GM19239 (cell line): ENCODE results near the gene UBXN10.
A peak's percentile ranks its signal among the peaks of the same experiment; 100 is the strongest.

Source experiments
- DNase-seq: peaks from one replicate; pipeline ENCODE4 v3.0.0; 2011; ENCODE audit warnings: low spot score; ENCODE audit not compliant: insufficient read length
- FAIRE-seq: peaks from 2 replicates; lab custom pipeline; 2011; peaks lifted over from hg19 to GRCh38; lab: Jason Lieb, UNC

UBXN10 gene

DNA sequence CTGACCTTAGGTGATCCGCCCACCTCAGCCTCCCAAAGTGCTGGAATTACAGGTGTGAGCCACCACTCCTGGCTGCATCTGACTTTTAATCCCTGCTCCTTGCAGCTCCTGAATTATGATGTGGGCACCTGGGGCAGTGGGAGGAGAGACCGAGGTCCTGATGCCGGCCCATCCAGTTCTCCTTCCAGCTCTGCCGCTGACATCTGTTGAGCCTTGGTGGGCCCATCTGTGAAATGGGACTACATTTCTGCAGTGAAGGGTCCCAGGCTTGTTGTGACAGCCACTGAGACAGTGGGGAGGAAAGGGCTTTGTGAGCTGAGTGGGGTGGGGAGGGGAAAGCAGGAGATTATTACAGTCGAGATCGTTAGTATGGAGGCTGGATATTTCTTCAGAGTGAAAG is 34.9 kb upstream of the UBXN10 start:
- no peak for DNase-seq
- FAIRE-seq: no peak

DNA sequence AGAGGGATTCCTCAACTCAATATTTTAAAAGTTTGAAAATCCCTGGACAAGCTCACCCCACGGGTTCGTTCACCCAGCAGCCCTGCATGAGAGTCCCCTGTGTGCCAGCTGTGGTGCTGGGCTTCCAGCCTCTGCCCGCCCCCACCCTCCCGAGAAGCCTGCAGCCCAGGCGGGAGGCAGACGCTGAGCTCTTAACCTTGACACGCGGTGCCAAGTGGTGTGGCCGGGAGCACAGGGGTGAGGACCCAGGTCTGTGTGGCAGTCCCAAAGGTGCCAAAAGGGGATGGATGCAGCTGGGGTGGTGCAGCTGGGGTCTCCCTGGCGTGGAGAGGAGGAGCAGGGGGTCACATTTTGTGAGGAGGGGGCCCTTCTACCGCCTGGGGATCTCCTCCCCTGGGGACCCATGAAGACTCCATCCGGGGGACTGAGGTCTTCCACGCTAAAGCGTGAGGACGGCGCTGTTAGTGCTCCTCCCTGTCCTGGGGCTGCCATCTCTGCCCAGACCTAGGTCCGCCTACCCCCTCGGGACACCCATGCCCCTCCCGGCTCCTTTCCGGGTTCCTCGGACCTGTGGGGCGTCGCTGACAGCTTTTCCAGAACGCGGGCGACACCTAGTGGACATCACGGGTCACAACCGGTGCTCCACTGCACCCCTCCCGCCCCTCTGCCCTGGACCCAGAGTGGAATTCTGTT is 33.8 kb upstream of the UBXN10 start:
- FAIRE-seq (peak; percentile 92), DNase-seq (peak; percentile 91)

DNA sequence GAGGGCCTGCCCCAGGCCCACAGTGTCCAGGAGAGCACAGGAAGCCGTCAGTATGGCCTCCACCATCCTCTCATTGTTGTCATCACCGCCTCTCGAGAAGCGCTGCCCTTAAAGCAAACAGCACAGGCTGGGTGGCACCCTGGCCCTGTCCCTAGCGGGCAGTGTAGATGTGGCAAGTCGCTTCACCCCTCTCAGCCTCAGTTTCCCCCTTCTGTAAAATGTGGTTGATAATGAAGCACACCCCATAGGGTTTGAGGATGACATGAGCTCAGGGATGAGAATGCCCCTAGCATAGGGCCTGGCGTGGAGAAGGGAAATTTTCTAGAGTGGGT is 33.3 kb upstream of the UBXN10 start:
- FAIRE-seq (no peak), DNase-seq (no peak)

DNA sequence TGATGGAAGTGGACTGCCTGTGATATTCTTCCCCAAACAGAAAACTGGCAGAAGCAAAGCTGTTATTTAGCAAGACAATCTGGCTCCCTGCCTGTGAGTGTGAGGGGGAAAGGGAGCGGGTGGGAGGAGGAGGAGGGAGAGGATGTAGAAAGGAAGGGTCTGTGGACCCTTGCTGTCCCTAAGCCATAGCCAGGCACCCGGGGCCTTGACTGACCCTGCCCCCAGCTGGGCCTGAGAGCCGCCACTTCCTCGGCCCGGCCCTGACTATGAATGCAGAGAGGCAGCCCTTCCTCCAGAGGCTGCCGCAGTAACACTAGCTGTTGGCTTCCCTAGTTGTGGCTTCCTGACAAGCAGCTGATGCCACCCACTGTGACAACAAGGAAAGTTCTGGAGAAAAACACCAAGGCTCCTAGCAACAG is 32.9 kb upstream of the UBXN10 start:
- DNase-seq: no peak

DNA sequence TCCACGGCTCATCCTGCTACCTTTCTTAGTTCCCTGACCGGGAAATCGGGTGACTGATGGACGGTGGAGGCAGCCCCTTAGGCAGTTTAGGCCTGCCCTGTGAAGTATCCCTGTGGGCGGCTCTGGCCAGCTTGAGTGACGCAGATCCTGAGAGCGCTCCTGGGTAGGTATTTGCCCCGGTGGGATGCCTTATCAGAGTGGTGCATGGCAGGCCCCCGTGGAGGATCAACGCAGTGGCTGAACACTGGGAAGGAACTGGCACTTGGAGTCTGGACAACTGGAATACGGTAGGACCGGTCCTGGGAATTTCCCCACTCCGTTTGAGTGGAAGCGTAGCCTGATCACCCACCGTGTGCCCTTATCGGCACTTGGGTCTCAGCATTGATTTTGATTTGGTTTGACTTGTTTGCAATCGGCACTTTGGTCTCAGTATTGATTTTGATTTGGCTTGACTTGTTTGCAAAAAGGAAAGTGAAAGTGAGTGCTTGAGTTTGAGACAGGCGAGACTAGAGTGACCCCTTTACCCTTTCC is 31.5 kb upstream of the UBXN10 start:
- no peak for FAIRE-seq

More for the DNA sequence above, 32.9 kb upstream of the UBXN10 start:
- no peak for FAIRE-seq

DNA sequence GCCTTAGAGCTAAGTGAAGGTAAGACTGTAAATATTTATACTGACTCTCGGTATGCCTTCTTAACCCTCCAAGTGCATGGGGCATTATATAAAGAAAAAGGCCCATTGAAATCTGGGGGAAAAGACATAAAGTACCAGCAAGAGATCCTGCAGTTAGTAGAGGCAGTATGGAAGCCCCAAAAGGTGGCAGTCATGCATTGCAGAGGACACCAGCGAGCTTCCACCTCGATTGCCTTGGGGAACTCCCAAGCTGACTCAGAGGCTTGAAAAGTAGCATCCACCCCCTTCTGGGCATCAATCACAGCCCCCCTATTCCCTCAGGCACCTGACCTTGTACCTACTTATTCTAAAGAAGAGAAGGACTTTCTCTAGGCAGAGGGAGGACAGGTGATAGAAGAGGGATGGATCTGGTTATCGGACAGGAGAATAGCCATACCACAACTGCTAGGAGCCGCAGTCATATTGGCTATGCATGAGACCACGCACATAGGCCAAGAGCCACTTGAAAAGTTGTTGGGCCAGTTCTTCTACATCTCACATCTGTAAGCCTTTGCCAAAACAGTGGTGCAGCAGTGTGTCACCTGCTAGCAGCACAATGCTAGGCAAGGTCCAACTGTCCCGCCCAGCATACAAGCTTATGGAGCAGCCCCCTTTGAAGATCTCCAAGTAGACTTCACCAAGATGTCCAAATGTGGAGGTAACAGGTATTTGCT is 27.4 kb upstream of the UBXN10 start:
- FAIRE-seq (no peak), DNase-seq (no peak)

More for the DNA sequence above, 31.5 kb upstream of the UBXN10 start:
- DNase-seq: no peak

DNA sequence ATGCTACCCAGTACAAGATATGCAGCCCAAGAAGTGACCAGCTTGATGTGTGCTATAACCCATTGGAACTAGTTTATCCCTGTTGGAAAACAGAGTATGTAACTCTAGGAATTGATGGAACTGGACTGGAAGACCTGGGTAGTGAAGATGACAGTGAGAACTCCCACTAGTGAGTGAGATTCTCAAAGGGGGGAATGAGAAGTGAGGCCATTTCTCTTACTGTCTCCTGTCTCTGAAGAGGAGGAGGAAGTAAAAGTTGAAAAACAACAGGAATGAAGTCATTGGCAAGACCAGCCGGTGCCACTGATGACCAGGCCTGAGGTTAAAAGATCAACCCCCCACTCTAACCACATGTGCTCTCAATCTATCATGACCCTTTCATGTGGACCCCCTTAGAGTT is 25.9 kb upstream of the UBXN10 start:
- FAIRE-seq (no peak), DNase-seq (no peak)

DNA sequence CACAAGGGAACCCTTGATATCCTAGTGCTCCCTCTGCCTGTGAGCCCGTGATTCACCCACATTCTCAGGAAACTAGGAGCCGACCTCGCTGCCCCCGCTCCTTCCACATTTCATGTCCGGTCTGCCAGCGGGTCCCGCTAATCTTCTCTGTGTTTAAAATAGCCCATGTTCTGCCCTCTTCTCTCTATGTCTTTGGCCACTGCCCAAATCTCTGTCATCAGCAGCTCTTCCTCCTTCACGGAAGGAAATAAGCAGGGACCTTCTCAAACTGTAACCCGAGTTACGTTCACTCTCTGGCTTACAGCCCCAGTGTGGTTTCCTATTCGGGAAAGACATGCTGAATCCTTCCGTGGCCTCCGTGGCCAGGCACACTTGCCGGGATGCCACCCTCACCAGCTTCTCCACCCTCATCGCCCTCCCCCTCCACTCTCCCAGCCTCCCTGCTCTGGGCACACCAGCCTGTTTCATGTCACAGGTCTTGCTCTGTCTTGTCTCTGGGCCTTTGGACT is 21.1 kb upstream of the UBXN10 start:
- FAIRE-seq (no peak), DNase-seq (no peak)

DNA sequence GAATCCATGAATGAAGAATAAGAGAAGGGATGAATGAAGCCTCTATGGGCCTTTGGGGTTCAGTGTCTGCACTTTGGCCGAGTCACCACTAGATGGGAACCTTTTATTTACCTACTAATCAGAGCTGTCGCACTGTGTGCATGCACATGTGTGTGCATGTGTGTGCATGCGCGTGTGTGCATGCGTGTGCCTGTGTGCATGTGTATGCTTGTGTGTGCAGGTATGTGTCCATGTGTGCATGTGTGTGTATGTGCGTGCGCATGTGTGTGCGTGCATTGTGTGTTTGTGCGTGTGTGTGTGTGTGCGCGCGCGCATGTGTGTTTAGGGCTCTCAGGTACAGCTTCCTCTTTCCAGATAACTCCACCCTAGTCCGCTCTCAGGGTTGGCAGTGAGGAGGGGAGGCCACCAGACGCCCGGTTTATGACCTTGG is 20.4 kb upstream of the UBXN10 start:
- DNase-seq: no peak
- FAIRE-seq: no peak

DNA sequence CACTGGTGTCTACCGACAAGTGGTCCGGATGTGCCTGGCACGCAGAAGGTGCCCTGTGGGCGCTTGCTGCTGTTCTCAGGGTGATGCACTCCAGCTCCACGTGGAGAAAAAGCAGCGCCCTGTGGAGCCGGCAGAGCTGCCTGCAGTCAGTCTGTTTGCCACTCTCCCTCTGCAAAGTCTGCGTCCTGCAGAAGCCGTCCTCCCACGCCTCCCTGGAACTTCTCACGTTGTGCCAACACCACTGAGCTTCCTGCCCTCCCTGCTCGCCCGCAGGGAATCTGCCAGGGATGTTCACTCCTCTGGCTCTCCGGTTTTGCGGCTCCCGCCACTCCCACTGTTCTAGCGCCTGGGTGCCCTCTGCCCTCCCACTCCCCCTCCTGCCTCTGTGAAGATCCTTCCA is 19.8 kb upstream of the UBXN10 start:
- FAIRE-seq (no peak), DNase-seq (no peak)

DNA sequence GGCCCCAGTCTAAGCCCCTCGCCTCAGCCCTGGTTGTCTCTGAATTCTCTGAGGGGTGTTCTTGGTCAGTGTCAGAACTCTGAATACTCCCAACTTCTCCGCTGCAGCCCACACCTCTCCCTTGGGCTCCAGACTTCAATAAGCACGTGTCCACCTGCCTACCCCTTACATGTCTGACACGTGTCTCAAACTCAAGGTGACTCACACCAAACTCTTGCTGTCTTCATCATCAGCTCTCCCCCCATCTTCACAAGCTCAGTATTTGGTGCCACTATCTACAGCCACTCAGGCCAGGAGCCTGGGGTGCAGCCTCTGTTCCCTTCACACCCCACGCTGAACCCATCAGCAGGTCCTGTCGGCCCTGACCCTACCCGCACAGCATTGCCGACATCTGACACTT is 18.8 kb upstream of the UBXN10 start:
- DNase-seq (no peak), FAIRE-seq (no peak)

DNA sequence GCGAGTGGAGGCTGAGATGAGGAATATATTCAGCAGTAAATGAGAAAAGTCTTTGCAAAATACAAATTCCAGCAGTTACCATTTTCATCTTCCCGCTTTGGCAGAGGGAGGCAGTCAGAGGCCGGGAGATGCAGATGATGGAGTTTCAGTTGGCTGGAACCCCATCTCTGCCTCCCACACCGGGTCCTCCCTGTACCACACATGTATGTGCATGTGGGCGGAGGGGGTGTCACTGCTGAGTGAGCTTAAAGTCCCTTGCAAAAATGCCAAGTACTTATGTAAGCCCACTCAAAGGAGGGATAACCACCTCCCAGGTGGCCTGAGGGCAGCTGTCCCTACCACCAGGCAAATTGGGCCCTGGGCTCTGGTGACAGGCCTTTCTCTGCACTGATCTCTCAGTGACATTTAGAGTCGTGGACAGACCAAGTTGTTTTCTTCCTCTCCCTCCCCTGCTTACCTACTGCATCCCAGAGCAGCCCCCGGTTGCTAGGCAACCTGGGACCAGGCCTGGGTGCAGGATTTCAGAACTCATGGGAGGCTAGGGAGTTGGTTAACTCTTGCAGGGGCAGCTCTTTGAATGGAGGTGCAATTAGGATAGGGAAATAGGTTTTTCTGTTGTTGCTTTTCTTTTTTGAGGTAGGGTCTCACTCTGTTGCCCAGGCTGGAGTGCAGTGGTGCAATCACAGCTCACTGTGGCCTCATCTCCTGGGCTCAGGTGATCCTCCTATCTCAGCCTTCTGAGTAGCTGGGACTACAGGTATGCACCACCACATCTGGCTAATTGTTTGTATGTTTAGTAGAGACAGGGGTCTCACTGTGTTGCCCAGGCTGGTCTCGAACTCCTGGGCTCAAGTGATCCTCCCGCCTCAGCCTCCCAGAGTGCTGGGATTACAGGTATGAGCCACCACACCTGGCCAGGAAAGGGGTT is 17.1 kb upstream of the UBXN10 start:
- no peak for FAIRE-seq
- no peak for DNase-seq

DNA sequence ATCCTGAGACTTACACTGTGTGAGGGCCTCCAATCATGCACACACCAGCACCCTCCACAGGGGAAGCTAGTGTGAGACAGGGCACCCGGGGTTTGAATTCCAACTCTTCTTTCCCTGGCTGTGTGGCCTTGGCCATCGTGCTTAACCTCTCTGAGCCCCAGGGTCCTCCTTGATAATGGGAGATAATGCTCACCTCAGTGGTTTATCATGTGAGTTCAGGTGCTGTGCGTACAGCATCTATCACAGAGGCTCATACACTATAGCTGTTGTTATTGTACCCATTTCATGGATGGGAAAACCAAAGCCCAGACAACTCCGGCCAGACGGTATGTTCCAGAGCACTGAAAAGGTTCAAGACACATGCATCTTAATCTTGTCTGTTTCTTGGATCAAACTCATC is 16.0 kb upstream of the UBXN10 start:
- FAIRE-seq: no peak
- DNase-seq: no peak

DNA sequence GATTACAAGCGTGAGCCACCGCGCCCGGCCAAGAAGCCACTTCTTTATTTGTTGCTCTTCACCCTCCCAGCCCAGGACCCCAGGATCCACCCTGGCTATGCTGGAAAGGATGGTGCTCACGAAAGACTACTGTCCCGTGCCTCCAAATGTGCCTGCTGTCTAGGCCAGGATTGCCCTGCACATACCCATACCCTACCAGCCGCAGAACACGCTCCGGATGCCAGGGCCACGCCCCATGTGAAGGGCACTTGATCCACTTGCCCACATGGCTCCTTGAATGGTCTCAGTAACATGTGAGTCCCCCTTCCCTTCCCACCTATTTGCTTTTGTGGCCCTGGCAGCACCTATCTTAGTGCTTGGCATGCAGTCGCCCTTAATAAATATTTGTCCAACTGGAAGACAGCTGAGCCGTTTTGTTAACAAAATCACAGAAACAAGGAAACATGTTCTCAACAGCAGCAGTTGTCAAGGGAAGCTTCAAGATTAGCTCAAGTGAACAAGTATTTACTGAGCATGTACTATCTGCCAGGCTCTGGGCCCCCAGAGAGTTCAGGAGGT is 13.8 kb upstream of the UBXN10 start:
- DNase-seq (no peak), FAIRE-seq (no peak)

DNA sequence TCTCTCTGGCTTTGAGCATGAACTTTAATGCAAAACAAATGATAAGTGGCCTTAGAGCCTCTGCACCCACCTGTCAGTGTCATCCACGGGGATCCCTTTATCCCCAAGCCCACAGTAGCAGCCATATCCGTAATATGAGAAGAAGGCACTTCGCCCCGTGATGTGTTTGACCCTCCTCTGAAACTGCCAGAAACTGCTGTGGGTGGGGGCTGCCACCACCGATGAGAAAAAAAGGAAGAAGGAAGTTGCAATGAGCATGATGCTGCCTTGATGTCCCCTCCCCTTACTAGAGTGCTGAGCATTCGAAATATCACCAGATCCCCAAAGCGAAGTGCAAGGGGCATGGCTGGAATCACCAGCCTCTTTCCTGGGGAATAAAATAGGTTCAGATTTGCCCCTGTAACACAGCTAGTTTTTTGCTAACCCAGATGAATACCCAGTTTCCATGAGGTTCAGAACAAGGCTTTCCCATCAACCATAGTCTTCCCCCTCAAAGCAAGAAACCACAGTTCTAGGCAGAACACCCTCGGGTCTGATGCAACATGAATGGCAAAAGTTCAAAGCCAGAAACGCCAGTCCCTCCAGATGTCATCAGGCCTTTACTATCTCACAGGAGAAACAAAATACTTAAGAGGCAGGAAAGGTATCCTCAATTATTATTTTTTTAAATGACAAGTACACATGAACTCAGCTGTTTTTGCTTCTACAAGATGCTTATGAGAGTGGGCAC is 10.8 kb upstream of the UBXN10 start:
- DNase-seq: no peak
- no peak for FAIRE-seq

DNA sequence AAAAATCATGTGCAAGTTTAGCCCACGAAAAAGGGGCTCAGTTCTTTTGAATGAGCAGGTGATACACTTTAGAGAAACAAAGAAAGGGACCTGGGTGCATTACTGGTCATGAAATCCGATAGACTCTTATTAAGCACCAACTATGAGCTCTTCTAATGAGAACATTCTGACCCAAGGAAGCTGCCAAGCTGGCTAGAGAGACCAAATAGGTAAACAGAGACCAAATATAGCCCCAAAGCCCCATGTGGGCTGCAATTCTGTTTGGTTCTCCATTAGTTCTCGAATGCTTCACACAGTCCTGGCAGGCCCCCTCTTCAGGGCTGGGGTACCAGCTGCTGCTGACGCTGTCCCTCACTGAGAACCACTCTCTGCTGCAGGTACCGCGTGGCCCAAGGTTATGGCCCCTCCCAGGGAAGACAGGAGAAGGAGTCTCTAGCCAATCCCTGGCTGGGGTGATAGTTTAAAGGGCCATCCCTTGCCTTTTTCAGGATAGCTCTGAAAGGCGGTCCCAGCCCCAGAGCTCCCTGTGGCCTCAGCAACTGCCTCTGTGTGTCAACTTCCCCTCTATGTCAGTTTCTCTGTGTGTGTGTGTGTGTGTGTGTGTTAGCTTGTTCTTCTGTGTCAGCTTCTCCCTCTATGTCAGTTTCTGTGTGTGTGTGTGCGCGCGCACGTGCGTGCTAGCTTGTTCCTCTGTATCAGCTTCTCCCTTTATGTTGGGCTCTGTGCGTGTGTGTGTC is 7.1 kb upstream of the UBXN10 start:
- DNase-seq (no peak), FAIRE-seq (no peak)

DNA sequence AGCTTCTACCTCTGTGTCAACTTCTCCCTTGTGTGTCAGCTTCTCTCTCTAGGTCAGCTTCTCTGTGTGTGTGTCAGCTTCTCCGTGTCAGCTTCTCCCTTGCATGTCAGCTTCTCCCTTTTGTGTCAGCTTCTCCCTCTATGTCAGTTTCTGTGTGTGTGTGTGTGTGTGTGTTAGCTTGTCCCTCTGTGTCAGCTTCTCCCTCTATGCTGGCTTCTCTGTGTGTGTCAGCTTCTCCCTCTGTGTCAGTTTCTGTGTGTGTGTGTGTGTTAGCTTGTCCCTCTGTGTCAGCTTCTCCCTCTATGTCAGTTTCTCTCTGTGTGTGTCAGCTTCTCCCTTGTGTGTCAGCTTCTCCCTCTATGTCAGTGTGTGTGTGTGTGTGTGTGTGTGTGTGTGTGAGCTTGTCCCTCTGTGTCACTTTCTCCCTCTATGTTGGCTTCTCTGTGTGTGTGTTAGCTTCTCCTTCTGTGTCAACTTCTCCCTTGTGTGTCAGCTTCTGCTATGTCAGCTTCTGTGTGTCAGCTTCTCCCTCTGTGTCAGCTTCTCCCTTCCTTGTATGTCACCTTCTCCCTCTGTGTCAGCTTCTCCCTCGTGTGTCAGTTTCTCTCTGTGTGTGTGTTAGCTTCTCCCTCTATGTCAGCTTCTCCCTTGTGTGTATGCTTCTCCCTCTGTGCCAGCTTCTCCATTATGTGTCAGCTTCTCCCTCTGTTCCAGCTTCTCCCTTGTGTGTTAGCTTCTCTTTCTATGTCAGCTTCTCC is 6.3 kb upstream of the UBXN10 start:
- FAIRE-seq: no peak
- no peak for DNase-seq

DNA sequence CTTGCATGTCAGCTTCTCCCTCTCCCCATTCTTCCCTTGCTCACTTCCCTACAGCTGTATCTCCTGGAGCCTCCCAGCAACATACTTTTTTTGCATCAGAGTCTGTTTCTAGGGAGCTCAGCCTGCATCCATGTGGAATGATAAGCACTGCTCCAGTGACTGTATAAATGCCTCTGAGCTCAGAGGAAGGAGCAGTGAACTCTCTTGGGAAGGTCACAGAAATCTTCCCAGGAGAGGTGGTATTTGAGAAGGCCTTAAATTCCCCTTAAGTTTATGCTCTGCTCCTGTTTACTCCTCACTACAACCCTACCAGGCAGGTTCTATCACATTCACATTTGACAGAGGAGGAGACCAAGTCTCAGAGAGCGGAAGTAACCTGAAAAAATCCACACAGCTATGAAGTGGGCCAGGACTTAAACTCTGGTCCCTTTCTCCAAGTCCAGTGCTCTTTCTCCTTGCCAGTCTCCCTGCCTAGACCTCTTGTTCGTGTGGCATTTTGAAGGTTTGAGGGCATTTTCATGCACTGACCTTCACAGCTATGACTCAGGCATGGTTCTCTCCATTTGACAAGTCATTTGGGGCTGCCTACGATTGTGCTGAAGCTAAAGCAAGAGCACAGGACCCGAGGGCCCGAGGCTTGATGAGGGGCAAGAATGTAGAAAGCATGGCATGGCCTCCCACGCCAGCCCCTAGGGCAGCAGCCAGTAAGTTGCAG is 5.6 kb upstream of the UBXN10 start:
- FAIRE-seq (no peak), DNase-seq (no peak)
